ENCODE measurements around the gene TNNI2.

DNA sequence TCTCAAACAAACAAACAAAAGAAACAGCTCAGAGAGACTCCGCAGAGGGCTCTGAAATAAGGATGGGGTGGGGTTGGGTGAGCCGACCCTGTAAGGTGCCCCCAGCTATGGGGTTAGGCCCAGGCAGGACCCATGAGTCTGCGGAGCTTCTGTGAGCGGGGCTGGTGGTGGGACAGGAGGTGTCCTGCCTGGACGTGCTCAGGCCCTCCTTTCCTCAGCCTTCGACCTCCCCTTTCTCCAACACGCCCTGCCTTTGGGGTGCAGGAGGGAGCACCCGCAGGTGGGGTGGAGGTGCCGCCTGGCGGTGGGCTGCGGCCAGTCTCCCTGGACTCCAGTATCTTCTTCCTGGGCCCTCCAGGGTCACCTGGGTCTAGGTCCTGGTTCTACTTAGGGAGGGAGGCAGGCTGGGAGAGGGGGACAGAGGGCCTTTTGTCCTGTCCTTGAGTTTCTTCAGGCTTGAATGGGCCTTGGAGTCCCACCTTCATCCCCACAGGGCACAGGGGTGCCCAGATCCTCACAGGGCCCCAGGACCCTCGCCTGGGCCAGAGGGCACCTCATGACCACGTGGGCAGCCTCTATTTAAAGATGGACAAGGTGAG is 40.7 kb downstream of the TNNI2 start:
- TF ChIP-seq, protein P1, sequence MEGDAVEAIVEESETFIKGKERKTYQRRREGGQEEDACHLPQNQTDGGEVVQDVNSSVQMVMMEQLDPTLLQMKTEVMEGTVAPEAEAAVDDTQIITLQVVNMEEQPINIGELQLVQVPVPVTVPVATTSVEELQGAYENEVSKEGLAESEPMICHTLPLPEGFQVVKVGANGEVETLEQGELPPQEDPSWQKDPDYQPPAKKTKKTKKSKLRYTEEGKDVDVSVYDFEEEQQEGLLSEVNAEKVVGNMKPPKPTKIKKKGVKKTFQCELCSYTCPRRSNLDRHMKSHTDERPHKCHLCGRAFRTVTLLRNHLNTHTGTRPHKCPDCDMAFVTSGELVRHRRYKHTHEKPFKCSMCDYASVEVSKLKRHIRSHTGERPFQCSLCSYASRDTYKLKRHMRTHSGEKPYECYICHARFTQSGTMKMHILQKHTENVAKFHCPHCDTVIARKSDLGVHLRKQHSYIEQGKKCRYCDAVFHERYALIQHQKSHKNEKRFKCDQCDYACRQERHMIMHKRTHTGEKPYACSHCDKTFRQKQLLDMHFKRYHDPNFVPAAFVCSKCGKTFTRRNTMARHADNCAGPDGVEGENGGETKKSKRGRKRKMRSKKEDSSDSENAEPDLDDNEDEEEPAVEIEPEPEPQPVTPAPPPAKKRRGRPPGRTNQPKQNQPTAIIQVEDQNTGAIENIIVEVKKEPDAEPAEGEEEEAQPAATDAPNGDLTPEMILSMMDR (IDR thresholded peaks at IDR 0.05; ENCODE audit: low read depth, low read length, missing input control): no peak
- TF ChIP-seq SP1 (IDR thresholded peaks at IDR 0.05) (no peak), RAD21 (IDR thresholded peaks at IDR 0.05) (no peak), JUND (IDR thresholded peaks at IDR 0.05) (no peak), NR2F2 (IDR thresholded peaks at IDR 0.05) (no peak)
- TF ChIP-seq, protein P2, sequence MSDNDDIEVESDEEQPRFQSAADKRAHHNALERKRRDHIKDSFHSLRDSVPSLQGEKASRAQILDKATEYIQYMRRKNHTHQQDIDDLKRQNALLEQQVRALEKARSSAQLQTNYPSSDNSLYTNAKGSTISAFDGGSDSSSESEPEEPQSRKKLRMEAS (IDR thresholded peaks at IDR 0.05): no peak
- TF ChIP-seq, protein P3, sequence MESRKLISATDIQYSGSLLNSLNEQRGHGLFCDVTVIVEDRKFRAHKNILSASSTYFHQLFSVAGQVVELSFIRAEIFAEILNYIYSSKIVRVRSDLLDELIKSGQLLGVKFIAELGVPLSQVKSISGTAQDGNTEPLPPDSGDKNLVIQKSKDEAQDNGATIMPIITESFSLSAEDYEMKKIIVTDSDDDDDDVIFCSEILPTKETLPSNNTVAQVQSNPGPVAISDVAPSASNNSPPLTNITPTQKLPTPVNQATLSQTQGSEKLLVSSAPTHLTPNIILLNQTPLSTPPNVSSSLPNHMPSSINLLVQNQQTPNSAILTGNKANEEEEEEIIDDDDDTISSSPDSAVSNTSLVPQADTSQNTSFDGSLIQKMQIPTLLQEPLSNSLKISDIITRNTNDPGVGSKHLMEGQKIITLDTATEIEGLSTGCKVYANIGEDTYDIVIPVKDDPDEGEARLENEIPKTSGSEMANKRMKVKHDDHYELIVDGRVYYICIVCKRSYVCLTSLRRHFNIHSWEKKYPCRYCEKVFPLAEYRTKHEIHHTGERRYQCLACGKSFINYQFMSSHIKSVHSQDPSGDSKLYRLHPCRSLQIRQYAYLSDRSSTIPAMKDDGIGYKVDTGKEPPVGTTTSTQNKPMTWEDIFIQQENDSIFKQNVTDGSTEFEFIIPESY (IDR thresholded peaks at IDR 0.05): no peak
